Mesendoderm (in vitro differentiated cells): ENCODE measurements around the gene KCND2.

Experiments used
- DNase-seq: peaks from one replicate; pipeline ENCODE4 v3.0.0; 2013
- H2AK5ac ChIP-seq: 2 replicates; pipeline ENCODE4 v1.6.1; 2013; ENCODE audit warnings: low read length, inconsistent platforms
- H2BK120ac ChIP-seq: 2 replicates; pipeline ENCODE4 v1.6.1; 2013; ENCODE audit warnings: low read depth, mild to moderate bottlenecking, low read length, moderate library complexity, mixed read lengths
- H2BK15ac ChIP-seq: replicated peaks from 2 replicates; pipeline ENCODE4 v1.6.1; 2013; ENCODE audit warnings: low read depth, mild to moderate bottlenecking, moderate library complexity
- H2BK5ac ChIP-seq: 2 replicates; pipeline ENCODE4 v1.6.1; 2013; ENCODE audit warnings: low read length, inconsistent platforms
- H3K18ac ChIP-seq: 2 replicates; pipeline ENCODE4 v1.6.1; 2013; ENCODE audit warnings: mild to moderate bottlenecking, low read length, mixed read lengths
- H3K23ac ChIP-seq: one replicate; pipeline ENCODE4 v1.6.1; 2013; ENCODE audit warnings: low read length
- H3K27ac ChIP-seq: 2 replicates; pipeline ENCODE4 v1.5.1; 2013; ENCODE audit warnings: low read depth, mild to moderate bottlenecking, inconsistent platforms, low read length, moderate library complexity
- H3K27me3 ChIP-seq: 2 replicates; pipeline ENCODE4 v1.6.1; 2013; ENCODE audit warnings: low read length, control low read depth, mild to moderate bottlenecking, inconsistent platforms; ENCODE audit not compliant: insufficient read depth, poor library complexity
- H3K36me3 ChIP-seq: 2 replicates; pipeline ENCODE4 v1.6.1; 2013; ENCODE audit warnings: low read length, inconsistent platforms; ENCODE audit not compliant: control insufficient read depth, insufficient read depth
- H3K4ac ChIP-seq: one replicate; pipeline ENCODE4 v1.6.1; 2013; ENCODE audit warnings: low read depth, mild to moderate bottlenecking, low read length, moderate library complexity
- H3K4me1 ChIP-seq: 2 replicates; pipeline ENCODE4 v1.6.1; 2013; ENCODE audit warnings: low read depth, low read length, inconsistent platforms; ENCODE audit not compliant: control insufficient read depth
- H3K4me2 ChIP-seq: 2 replicates; pipeline ENCODE4 v1.6.1; 2013; ENCODE audit warnings: low read length
- H3K4me3 ChIP-seq: 2 replicates; pipeline ENCODE4 v1.5.1; 2013; ENCODE audit warnings: mild to moderate bottlenecking, low read length
- H3K56ac ChIP-seq: one replicate; pipeline ENCODE4 v1.6.1; 2013; ENCODE audit warnings: low read length
- H3K79me1 ChIP-seq: 2 replicates; pipeline ENCODE4 v1.6.1; 2013; ENCODE audit warnings: low read length, inconsistent platforms
- H3K79me2 ChIP-seq: 2 replicates; pipeline ENCODE4 v1.6.1; 2013; ENCODE audit warnings: mild to moderate bottlenecking, low read length; ENCODE audit not compliant: control insufficient read depth, insufficient read depth
- H3K9ac ChIP-seq: 2 replicates; pipeline ENCODE4 v1.6.1; 2013; ENCODE audit warnings: low read length, inconsistent platforms
- H4K5ac ChIP-seq: one replicate; pipeline ENCODE4 v1.6.1; 2013; ENCODE audit warnings: low read length
- H4K8ac ChIP-seq: one replicate; pipeline ENCODE4 v1.6.1; 2013; ENCODE audit warnings: low read depth, mild to moderate bottlenecking, control low read depth, low read length, moderate library complexity
- WGBS: extraction: QIAGEN DNeasy Blood & Tissue Kit; methylation state at CpG from one replicate; pipeline ENCODE4 v1.1.7; 2013; ENCODE audit warnings: low lambda C conversion rate, missing lambda C conversion rate; ENCODE audit not compliant: insufficient coverage; ENCODE audit errors: extremely low coverage; 5-methylcytosine and 5-hydroxymethylcytosine counted together

The KCND2 gene

DNA sequence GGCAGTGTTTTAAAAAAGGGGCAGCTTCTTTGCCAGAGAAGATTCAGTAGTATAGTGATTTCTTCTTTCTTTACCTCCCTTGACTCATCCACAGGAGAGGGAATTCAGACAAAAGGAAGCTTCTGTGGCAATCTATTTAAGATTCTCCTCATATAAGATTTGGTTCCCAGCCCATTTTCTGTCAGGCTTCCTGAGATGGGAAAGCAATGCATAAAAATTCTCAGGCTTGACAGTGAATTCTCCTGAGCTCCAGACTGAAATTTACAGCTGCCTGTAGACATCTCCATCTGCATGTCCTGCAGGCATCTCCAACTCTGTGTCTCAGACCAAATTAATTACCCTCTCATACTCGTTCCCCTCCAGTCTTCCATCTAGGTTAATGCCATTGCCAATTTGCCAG, 512.1 kb downstream of the KCND2 start:
- peak overlapping the region; percentile 36 for H2BK120ac ChIP-seq
- no peaks in the 10 kb centered on the region for H3K79me2 ChIP-seq
- H3K18ac ChIP-seq, result peak overlapping the region; percentile 94
- H4K5ac ChIP-seq, result peak overlapping the region; percentile 63
- no peak overlapping the region for H2AK5ac ChIP-seq
- H3K36me3 ChIP-seq, result no peaks in the 10 kb centered on the region
- DNase-seq, result no peak
- no CpG with 5 or more reads among the region's 1 CpG for WGBS
- peaks cover 15% of the 10 kb centered on the region for H3K4me1 ChIP-seq
- peak overlapping the region; percentile 24 for H2BK5ac ChIP-seq
- peak overlapping the region; percentile 68 for H3K4ac ChIP-seq
- H3K27ac ChIP-seq, result peak overlapping the region; percentile 54
- H3K23ac ChIP-seq, result no peak overlapping the region
- no peak overlapping the region for H3K4me2 ChIP-seq
- no peaks in the 10 kb centered on the region for H3K79me1 ChIP-seq
- peak overlapping the region; percentile 71 for H3K56ac ChIP-seq
- H3K27me3 ChIP-seq, result no peaks in the 10 kb centered on the region
- H2BK15ac ChIP-seq, result peak overlapping the region; percentile 86
- no peak overlapping the region for H3K9ac ChIP-seq
- H3K4me3 ChIP-seq, result no peak overlapping the region
- no peak overlapping the region for H4K8ac ChIP-seq

DNA sequence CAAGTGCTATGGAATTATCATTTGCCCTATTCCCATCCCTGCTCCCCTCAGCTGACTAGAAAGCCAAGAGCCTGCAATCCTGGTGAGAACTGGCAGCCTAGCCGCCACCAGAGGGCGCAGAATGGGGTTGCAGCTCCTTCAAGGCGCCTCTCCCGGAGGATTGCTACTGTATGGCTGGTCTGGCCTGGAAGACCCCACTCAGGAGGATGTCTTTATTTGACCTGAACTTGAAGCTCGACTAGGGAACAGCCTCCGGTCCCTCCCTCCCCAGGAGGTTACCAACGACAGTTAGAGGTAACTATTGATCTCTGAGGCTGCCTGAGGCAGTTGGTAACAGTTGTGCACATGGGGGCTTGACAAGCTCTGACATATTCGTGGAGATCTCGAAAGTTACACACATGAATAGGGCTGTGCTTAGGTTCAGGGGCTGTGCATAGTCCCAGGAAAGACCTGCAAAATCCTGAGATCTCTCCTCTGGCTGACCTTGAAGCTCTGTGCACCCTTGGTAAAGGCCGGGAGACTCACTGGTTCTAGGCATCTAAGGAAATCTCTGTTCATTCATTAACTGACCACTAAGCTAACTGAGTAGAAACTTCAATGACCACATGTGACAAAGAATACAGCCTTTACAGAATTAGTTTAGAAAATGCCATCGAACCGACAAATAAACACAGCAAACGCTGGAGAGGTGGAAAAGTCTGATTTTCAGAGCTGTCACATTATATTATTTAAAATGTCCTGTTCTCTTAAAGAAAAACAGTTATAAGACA, 519.3 kb downstream of the KCND2 start:
- H3K4me2 ChIP-seq, result no peak overlapping the region
- no CpG with 5 or more reads among the region's 13 CpGs for WGBS
- H3K79me2 ChIP-seq, result no peaks in the 10 kb centered on the region
- no peak overlapping the region for H3K4ac ChIP-seq
- H4K8ac ChIP-seq, result no peak overlapping the region
- H2BK5ac ChIP-seq, result peak overlapping the region; percentile 11
- H3K23ac ChIP-seq, result no peak overlapping the region
- H3K27ac ChIP-seq, result no peak overlapping the region
- H3K9ac ChIP-seq, result no peak overlapping the region
- no peak overlapping the region for H4K5ac ChIP-seq
- peak; percentile 91 for DNase-seq
- peak overlapping the region; percentile 24 for H3K18ac ChIP-seq
- no peak overlapping the region for H2AK5ac ChIP-seq
- no peaks in the 10 kb centered on the region for H3K36me3 ChIP-seq
- H3K79me1 ChIP-seq, result no peaks in the 10 kb centered on the region
- H2BK120ac ChIP-seq, result no peak overlapping the region
- no peak overlapping the region for H3K4me3 ChIP-seq
- peak overlapping the region; percentile 27 for H3K56ac ChIP-seq
- peaks cover 3% of the 10 kb centered on the region for H3K4me1 ChIP-seq
- no peak overlapping the region for H2BK15ac ChIP-seq
- H3K27me3 ChIP-seq, result no peaks in the 10 kb centered on the region

- no peak overlapping the region for H3K56ac ChIP-seq
- H3K4ac ChIP-seq, result no peak overlapping the region
- no peaks in the 10 kb centered on the region for H3K27me3 ChIP-seq
- WGBS, result no CpG with 5 or more reads among the region's 2 CpGs
- H3K9ac ChIP-seq, result no peak overlapping the region
- H3K4me3 ChIP-seq, result no peak overlapping the region
- H3K18ac ChIP-seq, result peak overlapping the region; percentile 24
- no peak overlapping the region for H2BK15ac ChIP-seq
- H2BK120ac ChIP-seq, result no peak overlapping the region
- H4K8ac ChIP-seq, result no peak overlapping the region
- no peak overlapping the region for H3K4me2 ChIP-seq
- no peak overlapping the region for H2BK5ac ChIP-seq
- H3K79me2 ChIP-seq, result no peaks in the 10 kb centered on the region
- no peak overlapping the region for H3K27ac ChIP-seq
- peaks cover 3% of the 10 kb centered on the region for H3K4me1 ChIP-seq
- no peak overlapping the region for H2AK5ac ChIP-seq
- H3K79me1 ChIP-seq, result no peaks in the 10 kb centered on the region
- H3K23ac ChIP-seq, result no peak overlapping the region
- H3K36me3 ChIP-seq, result no peaks in the 10 kb centered on the region
- DNase-seq, result no peak
- H4K5ac ChIP-seq, result no peak overlapping the region
Measured at GRCh38 chr7:120792861-120793130, 519.8 kb downstream of the KCND2 start.

DNA sequence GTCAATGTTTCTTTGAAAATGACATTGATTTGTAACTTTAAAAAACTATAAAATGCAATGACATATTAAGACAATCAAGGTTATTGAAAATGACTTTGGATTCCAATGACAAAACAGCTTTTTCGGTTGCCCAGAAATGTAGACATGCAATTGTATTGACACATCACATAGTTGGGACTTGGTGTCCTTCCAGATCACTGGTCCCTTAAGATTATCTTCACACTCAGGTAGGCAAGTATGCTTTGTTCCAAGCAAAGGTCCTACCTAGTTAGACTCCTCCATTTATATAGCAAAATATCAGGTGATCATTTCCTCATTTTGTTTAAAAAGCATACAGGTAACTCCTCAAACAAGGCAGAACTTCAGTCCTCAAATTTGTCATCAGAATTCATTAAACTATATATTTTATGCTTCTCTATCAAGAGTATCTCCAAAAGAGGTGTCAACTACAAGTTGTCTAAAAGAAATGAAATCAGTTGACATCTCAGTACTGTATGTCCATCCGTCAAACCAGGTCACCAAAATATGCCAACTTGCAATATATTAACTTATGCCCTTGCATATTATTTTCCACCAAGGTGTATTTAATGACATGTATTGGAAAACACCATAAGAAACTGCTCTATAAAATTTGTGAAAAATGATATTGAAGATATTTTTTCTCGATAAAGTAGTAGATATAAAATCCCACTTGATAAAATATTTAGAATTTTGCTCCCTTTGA, 520.4 kb downstream of the KCND2 start:
- no peak overlapping the region for H3K9ac ChIP-seq
- no peak overlapping the region for H3K4me2 ChIP-seq
- no peaks in the 10 kb centered on the region for H3K79me1 ChIP-seq
- no peaks in the 10 kb centered on the region for H3K36me3 ChIP-seq
- no peaks in the 10 kb centered on the region for H3K27me3 ChIP-seq
- no peak overlapping the region for H3K23ac ChIP-seq
- DNase-seq, result no peak
- no peaks in the 10 kb centered on the region for H3K79me2 ChIP-seq
- 100% methylated on average over 1 of the region's 3 CpGs for WGBS
- no peak overlapping the region for H2AK5ac ChIP-seq
- H2BK5ac ChIP-seq, result no peak overlapping the region
- H2BK120ac ChIP-seq, result no peak overlapping the region
- H3K4me3 ChIP-seq, result no peak overlapping the region
- no peak overlapping the region for H4K8ac ChIP-seq
- no peak overlapping the region for H3K4ac ChIP-seq
- H3K27ac ChIP-seq, result no peak overlapping the region
- H2BK15ac ChIP-seq, result no peak overlapping the region
- no peak overlapping the region for H4K5ac ChIP-seq
- no peak overlapping the region for H3K56ac ChIP-seq
- H3K4me1 ChIP-seq, result peaks cover 3% of the 10 kb centered on the region
- no peak overlapping the region for H3K18ac ChIP-seq

- H2BK15ac ChIP-seq, result no peak overlapping the region
- WGBS, result no CpG with 5 or more reads among the region's 4 CpGs
- H2BK120ac ChIP-seq, result no peak overlapping the region
- no peak overlapping the region for H3K27ac ChIP-seq
- H4K5ac ChIP-seq, result no peak overlapping the region
- no peak overlapping the region for H4K8ac ChIP-seq
- H2AK5ac ChIP-seq, result no peak overlapping the region
- H3K4me1 ChIP-seq, result peaks cover 8% of the 10 kb centered on the region
- H3K56ac ChIP-seq, result no peak overlapping the region
- H3K36me3 ChIP-seq, result no peaks in the 10 kb centered on the region
- no peak overlapping the region for H3K18ac ChIP-seq
- no peak overlapping the region for H3K23ac ChIP-seq
- H3K27me3 ChIP-seq, result no peaks in the 10 kb centered on the region
- no peak overlapping the region for H3K9ac ChIP-seq
- no peaks in the 10 kb centered on the region for H3K79me2 ChIP-seq
- no peak overlapping the region for H3K4me2 ChIP-seq
- no peak overlapping the region for H3K4me3 ChIP-seq
- H3K4ac ChIP-seq, result no peak overlapping the region
- DNase-seq, result peak; percentile 40
- H2BK5ac ChIP-seq, result no peak overlapping the region
- no peaks in the 10 kb centered on the region for H3K79me1 ChIP-seq
Measured at GRCh38 chr7:120794106-120794729, 521.2 kb downstream of the KCND2 start.
